ENCODE measurements around the gene FAM222B.

- no peak for TF ChIP-seq CTCF (IDR thresholded peaks at IDR 0.05)
- no peak for TF ChIP-seq POLR2AphosphoS5 (IDR thresholded peaks at IDR 0.05)
- TF ChIP-seq POLR2A (IDR thresholded peaks at IDR 0.05): no peak
Measured at GRCh38 chr17:28881533-28882056, 39.0 kb upstream of the FAM222B start.

Data from upper lobe of left lung (tissue), 4 donors.